GM10266 (cell line): ENCODE results near the gene MTM1.
A peak's percentile ranks its signal among the peaks of the same experiment; 100 is the strongest.

Experiments
- DNase-seq: peaks from one replicate; pipeline ENCODE4 v3.0.0; 2012; ENCODE audit errors: extremely low spot score
- TF ChIP-seq, protein P1 (sequence below): IDR thresholded peaks from 2 replicates; pipeline ENCODE4 v1.5.1; 2012; ENCODE audit warnings: mild to moderate bottlenecking, low read depth; ENCODE audit not compliant: control insufficient read depth, insufficient read depth; ENCODE audit errors: missing control alignments

MTM1 gene

DNA sequence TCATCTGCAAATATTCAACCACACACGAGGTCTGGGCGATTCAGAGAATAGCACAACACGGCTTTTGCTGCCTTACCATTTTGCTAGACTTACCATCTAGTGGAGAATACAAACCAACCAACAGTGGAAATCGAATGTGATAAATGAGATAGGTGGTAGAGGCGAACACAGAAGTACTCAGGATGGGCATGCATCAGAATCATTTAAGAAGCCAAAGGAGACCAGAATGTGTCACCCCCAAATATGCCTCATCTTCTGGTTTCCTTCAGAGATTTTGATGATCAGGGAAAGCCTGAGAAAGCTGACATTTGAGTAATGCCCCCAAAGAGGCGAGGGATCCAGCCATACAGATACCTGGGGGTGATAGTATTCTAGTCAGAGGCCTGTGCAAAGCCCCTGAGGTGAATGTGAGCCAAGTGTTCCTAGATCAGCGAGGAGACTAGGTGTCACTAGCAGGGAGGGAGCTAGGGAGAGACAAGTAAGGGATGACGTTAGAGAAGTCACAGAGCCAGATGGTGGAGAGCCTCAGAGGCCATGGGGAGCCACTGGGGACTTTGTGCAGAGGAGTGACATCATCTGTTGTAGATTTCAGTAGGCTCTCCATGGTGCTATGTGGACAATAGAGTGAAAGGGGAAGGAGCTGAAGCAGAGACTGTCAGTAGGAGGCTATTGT is 126.5 kb downstream of the MTM1 start:
- TF ChIP-seq, protein P1, sequence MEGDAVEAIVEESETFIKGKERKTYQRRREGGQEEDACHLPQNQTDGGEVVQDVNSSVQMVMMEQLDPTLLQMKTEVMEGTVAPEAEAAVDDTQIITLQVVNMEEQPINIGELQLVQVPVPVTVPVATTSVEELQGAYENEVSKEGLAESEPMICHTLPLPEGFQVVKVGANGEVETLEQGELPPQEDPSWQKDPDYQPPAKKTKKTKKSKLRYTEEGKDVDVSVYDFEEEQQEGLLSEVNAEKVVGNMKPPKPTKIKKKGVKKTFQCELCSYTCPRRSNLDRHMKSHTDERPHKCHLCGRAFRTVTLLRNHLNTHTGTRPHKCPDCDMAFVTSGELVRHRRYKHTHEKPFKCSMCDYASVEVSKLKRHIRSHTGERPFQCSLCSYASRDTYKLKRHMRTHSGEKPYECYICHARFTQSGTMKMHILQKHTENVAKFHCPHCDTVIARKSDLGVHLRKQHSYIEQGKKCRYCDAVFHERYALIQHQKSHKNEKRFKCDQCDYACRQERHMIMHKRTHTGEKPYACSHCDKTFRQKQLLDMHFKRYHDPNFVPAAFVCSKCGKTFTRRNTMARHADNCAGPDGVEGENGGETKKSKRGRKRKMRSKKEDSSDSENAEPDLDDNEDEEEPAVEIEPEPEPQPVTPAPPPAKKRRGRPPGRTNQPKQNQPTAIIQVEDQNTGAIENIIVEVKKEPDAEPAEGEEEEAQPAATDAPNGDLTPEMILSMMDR, result no peak
- peak; percentile 59 for DNase-seq

DNA sequence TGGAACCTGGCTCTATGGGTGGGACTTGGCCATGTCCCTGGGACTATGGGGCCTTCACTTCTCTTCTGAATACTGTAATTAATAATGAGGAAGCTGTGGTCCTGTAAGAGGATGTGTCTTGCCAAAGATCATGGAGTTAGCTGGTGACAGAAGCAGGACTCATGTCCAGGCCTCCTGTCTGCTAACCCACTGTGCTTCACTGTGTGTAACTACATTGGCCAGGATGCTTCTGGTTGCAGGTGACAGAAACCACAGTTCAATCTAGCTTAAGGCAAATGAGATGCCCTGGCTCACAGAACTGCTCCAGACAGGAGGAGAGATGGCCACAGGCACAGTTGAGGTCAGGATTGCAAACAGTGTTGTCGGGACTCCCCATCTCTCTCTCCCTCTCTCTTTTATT is 127.9 kb downstream of the MTM1 start:
- TF ChIP-seq, protein P1, result no peak
- DNase-seq, result no peak

GRCh38 chrX:150696866-150697265 is 128.4 kb downstream of the MTM1 start:
- TF ChIP-seq, protein P1, result no peak
- no peak for DNase-seq

DNA sequence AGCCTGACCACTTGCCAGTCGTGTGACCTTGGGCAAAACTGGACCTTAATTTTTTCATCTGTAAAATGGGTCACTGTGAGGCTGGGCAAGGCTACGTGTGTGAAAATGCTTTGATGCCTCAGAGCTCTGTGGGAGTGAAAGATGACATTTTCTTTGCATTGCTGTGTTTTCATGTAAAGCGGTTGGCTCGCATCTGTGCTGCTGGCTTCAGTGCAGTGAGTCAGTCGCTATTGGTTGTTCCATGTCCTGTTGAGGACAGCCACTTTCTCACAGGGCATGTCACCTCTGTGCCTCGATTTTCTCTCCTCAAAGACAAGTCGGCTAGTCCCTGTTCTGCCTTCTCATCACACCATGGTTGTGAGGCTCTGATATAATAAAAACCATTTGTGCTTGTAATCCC is 129.2 kb downstream of the MTM1 start:
- TF ChIP-seq, protein P1, result no peak
- no peak for DNase-seq

DNA sequence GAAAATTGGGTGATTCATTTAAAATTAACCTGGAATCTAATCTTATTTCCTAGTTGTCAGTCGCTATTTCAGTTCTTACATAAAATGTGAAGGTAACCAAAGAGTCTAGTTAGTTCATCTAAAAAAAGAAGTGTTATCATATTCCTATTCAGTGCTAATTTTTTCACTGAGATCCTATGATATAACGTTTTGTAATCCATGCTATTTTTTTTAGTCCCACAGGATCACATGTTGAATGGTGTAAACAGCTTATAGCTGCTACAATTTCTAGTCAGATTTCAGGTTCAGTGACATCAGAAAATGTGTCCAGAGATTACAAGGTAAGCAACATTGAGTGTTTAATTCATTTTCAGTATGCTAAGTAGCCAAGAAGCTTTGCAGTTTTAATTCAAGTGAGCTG is 130.6 kb downstream of the MTM1 start:
- no peak for DNase-seq
- TF ChIP-seq, protein P1, result no peak

DNA sequence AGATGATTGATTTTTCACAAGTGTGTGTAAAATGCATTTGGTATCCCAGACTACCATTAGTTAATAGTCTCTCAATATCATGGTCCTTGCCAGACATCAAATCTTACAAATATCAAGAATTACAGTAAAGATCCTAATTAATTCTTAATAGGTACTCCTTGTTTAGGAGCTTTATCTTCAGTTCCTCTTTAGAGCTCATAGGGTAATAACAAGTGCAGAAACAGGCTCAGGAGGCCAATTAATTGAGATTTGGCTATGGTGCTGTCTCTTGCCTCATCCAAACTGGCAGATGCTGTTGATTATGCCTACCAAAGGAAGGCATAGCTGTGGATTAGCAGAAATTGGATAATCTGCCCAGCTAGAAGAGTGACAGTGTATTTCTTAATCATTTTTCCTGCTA is 131.7 kb downstream of the MTM1 start:
- TF ChIP-seq, protein P1, result no peak
- DNase-seq, result no peak

GRCh38 chrX:150701377-150701776 is 133.0 kb downstream of the MTM1 start:
- no peak for DNase-seq
- TF ChIP-seq, protein P1, result no peak
